ENCODE measurements around the gene LFNG. TPM values are rescaled to one million over a fixed set of nuclear protein-coding genes. Genes with fewer than 3 reads are reported as not detected.

LFNG gene
- total RNA-seq, 1 experiment from 2014 or later = 4.5 TPM

DNA sequence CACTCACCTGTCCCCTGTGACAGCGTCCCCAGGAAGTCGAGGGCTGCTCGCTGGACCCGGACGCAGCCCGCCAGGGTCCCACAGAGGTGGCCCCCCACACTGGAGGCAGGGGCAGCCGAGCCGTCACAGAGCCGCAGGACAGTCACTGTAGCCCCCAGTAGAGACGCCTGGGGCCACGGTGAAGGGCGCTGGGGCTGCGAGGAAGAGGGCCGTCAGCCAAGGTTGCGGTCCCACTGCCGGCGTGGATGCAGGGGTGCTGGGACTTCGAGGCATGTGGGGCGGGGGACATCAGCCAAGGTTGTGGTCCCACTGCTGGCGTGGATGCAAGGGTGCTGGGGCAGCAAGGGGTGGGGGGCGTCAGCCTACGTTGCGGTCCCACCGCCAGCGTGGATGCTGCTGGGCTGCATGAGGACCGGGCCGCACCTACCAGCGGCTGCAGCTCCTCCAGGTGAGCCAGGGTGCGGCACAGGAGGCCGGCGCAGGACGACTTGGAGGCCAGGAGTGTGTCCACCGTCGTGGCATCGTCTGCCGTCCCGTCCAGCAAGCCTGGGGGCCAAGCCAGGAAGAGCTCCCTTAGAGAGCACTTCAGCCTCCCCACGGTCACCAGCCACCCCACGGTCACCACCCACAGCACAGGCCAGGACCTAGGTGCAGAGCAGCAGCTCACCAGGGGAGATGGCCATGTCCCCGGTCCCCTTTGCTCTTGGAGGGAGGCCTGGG is 21.9 kb downstream of the LFNG start:
- Histone ChIP-seq H3K9me3 (no peaks in the 10 kb centered on the region), H3K36me3 (ENCODE audit: control insufficient read depth, insufficient read depth, low read length) (no peaks in the 10 kb centered on the region; the same call in none of the 2 replicates), H3K4me1 (no peaks in the 10 kb centered on the region), H3K27me3 (replicated peaks; ENCODE audit: control insufficient read depth, insufficient read depth, low read length) (no peaks in the 10 kb centered on the region), H3K4me3 (ENCODE audit: low read depth, low read length) (no peak overlapping the region)
- intact Hi-C loops (cut with micrococcal nuclease; ENCODE audit: unreplicated experiment) = no loop called here
- TF ChIP-seq, protein P1, sequence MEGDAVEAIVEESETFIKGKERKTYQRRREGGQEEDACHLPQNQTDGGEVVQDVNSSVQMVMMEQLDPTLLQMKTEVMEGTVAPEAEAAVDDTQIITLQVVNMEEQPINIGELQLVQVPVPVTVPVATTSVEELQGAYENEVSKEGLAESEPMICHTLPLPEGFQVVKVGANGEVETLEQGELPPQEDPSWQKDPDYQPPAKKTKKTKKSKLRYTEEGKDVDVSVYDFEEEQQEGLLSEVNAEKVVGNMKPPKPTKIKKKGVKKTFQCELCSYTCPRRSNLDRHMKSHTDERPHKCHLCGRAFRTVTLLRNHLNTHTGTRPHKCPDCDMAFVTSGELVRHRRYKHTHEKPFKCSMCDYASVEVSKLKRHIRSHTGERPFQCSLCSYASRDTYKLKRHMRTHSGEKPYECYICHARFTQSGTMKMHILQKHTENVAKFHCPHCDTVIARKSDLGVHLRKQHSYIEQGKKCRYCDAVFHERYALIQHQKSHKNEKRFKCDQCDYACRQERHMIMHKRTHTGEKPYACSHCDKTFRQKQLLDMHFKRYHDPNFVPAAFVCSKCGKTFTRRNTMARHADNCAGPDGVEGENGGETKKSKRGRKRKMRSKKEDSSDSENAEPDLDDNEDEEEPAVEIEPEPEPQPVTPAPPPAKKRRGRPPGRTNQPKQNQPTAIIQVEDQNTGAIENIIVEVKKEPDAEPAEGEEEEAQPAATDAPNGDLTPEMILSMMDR (IDR thresholded peaks at IDR 0.05; ENCODE audit: insufficient read depth in 1 of 2, low read depth in 1 of 2, low read length in 1 of 2, severe bottlenecking in 1 of 2, unreplicated experiment in 1 of 2) = no peak
- ChIA-PET CTCF (no interaction called here), POLR2A (no interaction called here)
- H3K4me1 Mint-ChIP-seq (ENCODE audit: low read depth, unreplicated experiment) = no peaks in the 10 kb centered on the region
- no peaks in the 10 kb centered on the region for H3K27me3 Mint-ChIP-seq (ENCODE audit: insufficient read depth, unreplicated experiment)
- DNase-seq = no peak
- peaks cover 33% of the 10 kb centered on the region for H3K36me3 Mint-ChIP-seq (ENCODE audit: insufficient read depth, unreplicated experiment)
- no peak overlapping the region for H3K27ac Mint-ChIP-seq (ENCODE audit: unreplicated experiment)
- BruUV-seq (replicated peaks) = no TSS peak
- H3K9me3 Mint-ChIP-seq (ENCODE audit: unreplicated experiment) = no peaks in the 10 kb centered on the region
- no peak overlapping the region for H3K4me3 Mint-ChIP-seq (ENCODE audit: unreplicated experiment)

DNA sequence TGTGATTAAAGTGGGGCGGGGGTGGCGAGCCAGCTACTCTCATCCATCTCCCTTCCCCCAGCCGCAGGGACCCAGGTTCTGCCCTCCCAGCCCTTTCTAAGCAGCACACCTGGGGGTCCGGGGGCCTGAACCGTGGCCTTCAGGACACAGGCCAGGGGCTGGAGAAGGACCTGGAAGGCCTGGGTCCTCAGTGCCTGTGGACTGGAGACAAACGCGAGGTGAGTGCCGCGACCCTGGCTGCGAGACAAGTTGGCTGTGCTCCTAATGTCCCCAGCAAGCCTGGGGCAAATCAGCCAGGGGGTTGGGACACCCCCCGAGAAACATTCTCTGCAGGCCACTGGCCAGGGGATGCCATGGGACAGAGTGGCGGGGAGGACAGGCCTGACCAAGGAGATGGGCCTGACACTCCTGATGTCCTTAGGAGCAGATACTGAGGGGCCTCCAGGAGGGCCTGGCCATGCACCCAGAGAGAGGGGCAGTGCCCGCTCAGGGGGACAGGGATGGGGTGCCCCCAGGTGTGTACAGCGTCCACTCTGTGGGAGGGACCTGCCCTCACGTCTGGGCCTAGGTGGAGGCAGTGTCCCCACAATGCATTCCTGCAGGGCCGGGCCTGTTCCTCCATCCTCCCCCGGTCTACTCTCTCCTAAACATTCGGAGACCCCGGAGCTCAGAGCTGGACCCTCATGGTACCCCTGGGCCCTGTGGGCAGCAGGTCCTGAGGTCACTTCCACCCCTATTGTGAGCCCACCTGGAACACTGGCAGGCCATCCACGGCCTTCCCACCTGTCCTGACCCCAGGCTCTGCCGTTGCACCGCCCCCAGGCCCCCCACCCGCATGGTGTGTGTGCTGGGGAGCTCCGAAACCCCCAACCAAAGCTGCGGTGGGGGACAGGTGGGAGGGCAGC is 22.7 kb downstream of the LFNG start:
- no TSS peak for BruUV-seq (replicated peaks)
- Histone ChIP-seq H3K27me3 (replicated peaks; ENCODE audit: control insufficient read depth, insufficient read depth, low read length) (no peaks in the 10 kb centered on the region), H3K9me3 (no peaks in the 10 kb centered on the region), H3K4me1 (no peaks in the 10 kb centered on the region), H3K4me3 (ENCODE audit: low read depth, low read length) (no peak overlapping the region), H3K36me3 (ENCODE audit: control insufficient read depth, insufficient read depth, low read length) (no peaks in the 10 kb centered on the region; the same call in none of the 2 replicates)
- Mint-ChIP-seq H3K4me3 (ENCODE audit: unreplicated experiment) (no peak overlapping the region), H3K27ac (ENCODE audit: unreplicated experiment) (no peak overlapping the region), H3K36me3 (ENCODE audit: insufficient read depth, unreplicated experiment) (peaks cover 41% of the 10 kb centered on the region), H3K9me3 (ENCODE audit: unreplicated experiment) (no peaks in the 10 kb centered on the region), H3K27me3 (ENCODE audit: insufficient read depth, unreplicated experiment) (no peaks in the 10 kb centered on the region), H3K4me1 (ENCODE audit: low read depth, unreplicated experiment) (no peaks in the 10 kb centered on the region)
- intact Hi-C loops (cut with micrococcal nuclease; ENCODE audit: unreplicated experiment) = no loop called here
- TF ChIP-seq, protein P1 (IDR thresholded peaks at IDR 0.05; ENCODE audit: insufficient read depth in 1 of 2, low read depth in 1 of 2, low read length in 1 of 2, severe bottlenecking in 1 of 2, unreplicated experiment in 1 of 2) = no peak
- CTCF ChIA-PET = no interaction called here
- POLR2A ChIA-PET = no interaction called here
- DNase-seq = no peak

DNA sequence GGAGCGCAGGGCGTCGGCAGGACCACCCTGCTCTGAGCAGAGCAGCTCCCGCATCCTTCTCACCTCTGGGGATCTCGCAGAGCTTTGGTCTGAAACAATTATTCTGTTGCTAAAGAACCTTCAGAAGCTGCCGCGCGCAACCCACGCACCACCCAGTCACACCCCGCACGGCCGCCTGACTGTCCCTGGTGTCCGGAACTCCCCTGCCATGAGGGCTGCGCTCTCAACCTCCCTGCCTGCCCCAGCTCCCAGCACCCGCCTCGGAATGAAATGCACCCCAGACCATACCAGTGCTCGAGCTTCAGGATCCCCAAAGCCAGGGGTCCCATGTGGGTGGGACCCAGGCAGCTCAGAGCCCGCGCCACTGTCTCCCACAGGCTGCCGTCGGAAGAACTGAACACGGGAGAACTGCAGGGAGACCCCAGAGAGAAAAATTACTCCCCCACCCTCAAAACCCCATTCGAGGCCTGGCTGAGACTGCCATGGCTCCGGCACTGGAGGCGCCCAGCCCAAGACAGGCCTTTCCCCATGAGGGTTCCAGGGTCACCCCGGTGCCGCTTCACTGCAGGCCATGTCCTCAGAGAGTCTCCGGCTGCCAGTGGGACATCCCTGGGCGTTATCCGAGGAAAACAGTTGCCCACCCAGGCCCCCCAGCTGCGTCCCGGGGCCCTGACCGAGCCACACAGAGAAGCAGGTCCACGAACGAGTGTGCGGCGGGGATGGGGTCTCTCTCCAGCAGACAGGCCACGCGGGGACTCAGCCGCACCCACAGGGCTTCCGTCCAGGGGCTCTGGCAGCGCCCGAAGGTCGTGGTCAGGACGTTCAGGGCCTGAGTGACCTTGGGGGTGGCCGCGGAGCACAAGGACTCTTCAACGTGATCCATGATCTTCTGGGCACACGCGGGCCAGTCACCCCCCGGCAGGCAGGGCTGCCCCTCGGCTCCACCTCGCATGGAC is 23.6 kb downstream of the LFNG start:
- H3K4me1 ChIP-seq = no peaks in the 10 kb centered on the region
- intact Hi-C loops (cut with micrococcal nuclease; ENCODE audit: unreplicated experiment) = no loop called here
- no peaks in the 10 kb centered on the region for H3K27me3 ChIP-seq (replicated peaks; ENCODE audit: control insufficient read depth, insufficient read depth, low read length)
- DNase-seq = no peak
- ChIA-PET CTCF (no interaction called here), POLR2A (no interaction called here)
- TF ChIP-seq, protein P1 (IDR thresholded peaks at IDR 0.05; ENCODE audit: insufficient read depth in 1 of 2, low read depth in 1 of 2, low read length in 1 of 2, severe bottlenecking in 1 of 2, unreplicated experiment in 1 of 2) = no peak
- peaks cover 51% of the 10 kb centered on the region for H3K36me3 Mint-ChIP-seq (ENCODE audit: insufficient read depth, unreplicated experiment)
- BruUV-seq (replicated peaks) = no TSS peak
- no peak overlapping the region for H3K27ac Mint-ChIP-seq (ENCODE audit: unreplicated experiment)
- H3K27me3 Mint-ChIP-seq (ENCODE audit: insufficient read depth, unreplicated experiment) = no peaks in the 10 kb centered on the region
- no peaks in the 10 kb centered on the region for H3K9me3 Mint-ChIP-seq (ENCODE audit: unreplicated experiment)
- H3K4me1 Mint-ChIP-seq (ENCODE audit: low read depth, unreplicated experiment) = no peaks in the 10 kb centered on the region
- no peak overlapping the region for H3K4me3 ChIP-seq (ENCODE audit: low read depth, low read length)
- no peak overlapping the region for H3K4me3 Mint-ChIP-seq (ENCODE audit: unreplicated experiment)
- no peaks in the 10 kb centered on the region; the same call in none of the 2 replicates for H3K36me3 ChIP-seq (ENCODE audit: control insufficient read depth, insufficient read depth, low read length)
- no peaks in the 10 kb centered on the region for H3K9me3 ChIP-seq
